Kidney (tissue), 14 donors: Measurements from ENCODE around the gene ID2. TPM values are rescaled to one million over a fixed set of nuclear protein-coding genes. Genes with fewer than 3 reads are reported as not detected.

Source experiments
- DNase-seq, 5 donors: peaks; one replicate each; pipeline ENCODE4 v3.0.0-alpha.2; 2013 to 2020
- FAIRE-seq: peaks from 2 replicates; lab custom pipeline; 2012; peaks lifted over from hg19 to GRCh38; lab: Jason Lieb, UNC
- H3K27ac ChIP-seq, 2 donors: one replicate each; pipeline ENCODE4 v1.7.0; 2013; ENCODE audit warnings: low read depth in 2 of 2, low read length in 2 of 2, inconsistent platforms in 1 of 2
- H3K27me3 ChIP-seq: one replicate; pipeline ENCODE4 v1.7.1; 2013; ENCODE audit warnings: low read length, inconsistent platforms; ENCODE audit not compliant: control insufficient read depth, insufficient read depth
- H3K36me3 ChIP-seq, 3 donors: one replicate each; pipeline versions ENCODE4 v1.7.0 to v1.7.1; 2013; ENCODE audit warnings: low read length in 3 of 3, control low read depth in 1 of 3, inconsistent platforms in 1 of 3; ENCODE audit not compliant: insufficient read depth in 3 of 3, control insufficient read depth in 2 of 3
- H3K4me1 ChIP-seq, 3 donors: one replicate each; pipeline versions ENCODE4 v1.7.0 to v1.7.1; 2013; ENCODE audit warnings: low read length in 3 of 3, inconsistent platforms in 1 of 3, low read depth in 1 of 3; ENCODE audit not compliant: control insufficient read depth in 2 of 3, insufficient read depth in 2 of 3
- H3K4me3 ChIP-seq, 3 donors: one replicate each; pipeline versions ENCODE4 v1.7.0 to v1.8.1; 2013; ENCODE audit warnings: low read length in 3 of 3, control low read depth in 1 of 3, inconsistent platforms in 1 of 3
- H3K9ac ChIP-seq, 3 donors: one replicate each; pipeline versions ENCODE4 v1.7.0 to v1.7.1; 2013; ENCODE audit warnings: low read length in 3 of 3, control low read depth in 1 of 3, inconsistent platforms in 1 of 3
- H3K9me3 ChIP-seq, 3 donors: one replicate each; pipeline versions ENCODE4 v1.7.0 to v1.7.1; 2013; ENCODE audit warnings: low read length in 3 of 3, control low read depth in 1 of 3, inconsistent platforms in 1 of 3; ENCODE audit not compliant: control insufficient read depth in 2 of 3, insufficient read depth in 1 of 3
- CTCF ChIP-seq: IDR thresholded peaks from 3 replicates; pipeline ENCODE4 v1.5.1; 2012; ENCODE audit warnings: mild to moderate bottlenecking, moderate library complexity, borderline replicate concordance; ENCODE audit not compliant: insufficient read depth; ENCODE audit errors: extremely low read depth
- intact Hi-C: fragments of 100-400 bp; cut with DNase I; formaldehyde crosslinking; loops from one replicate; pipeline ENCODE4 v1.11.1; 2022
- polyA plus RNA-seq: library from polyadenylated mRNA; stranded (reverse); fragments of 350-450 nt; fragmentation: Illumina TruSeq; extraction: RNeasy Lipid Tissue Mini Kit (QIAGEN cat#74804); gene quantifications from one replicate; pipeline ENCODE4 v1.2.3, GENCODE V29; 2014; ENCODE audit warnings: low read depth, low replicate concordance; ENCODE audit not compliant: insufficient read depth
- total RNA-seq: library from RNA; stranded (reverse); fragmentation: NEBNext Ultra II Directional; extraction: Animal tissue kit (Norgen Biotek cat#: 25700); gene quantifications from one replicate; pipeline ENCODE4 v1.2.1, GENCODE V29; 2021
- donor health status: control.
- donor health status: control.
- donor health status: control.
- donor health status: control.
- donor health status: control.
- donor health status: DM: yes; HTN: yes; CAD: no.
- donor health status: Normal renal cell carcinoma (clear cell type).

ID2 gene
- total and polyA plus RNA-seq, 2 donors from 2014 or later: 74.6 to 113 TPM

DNA sequence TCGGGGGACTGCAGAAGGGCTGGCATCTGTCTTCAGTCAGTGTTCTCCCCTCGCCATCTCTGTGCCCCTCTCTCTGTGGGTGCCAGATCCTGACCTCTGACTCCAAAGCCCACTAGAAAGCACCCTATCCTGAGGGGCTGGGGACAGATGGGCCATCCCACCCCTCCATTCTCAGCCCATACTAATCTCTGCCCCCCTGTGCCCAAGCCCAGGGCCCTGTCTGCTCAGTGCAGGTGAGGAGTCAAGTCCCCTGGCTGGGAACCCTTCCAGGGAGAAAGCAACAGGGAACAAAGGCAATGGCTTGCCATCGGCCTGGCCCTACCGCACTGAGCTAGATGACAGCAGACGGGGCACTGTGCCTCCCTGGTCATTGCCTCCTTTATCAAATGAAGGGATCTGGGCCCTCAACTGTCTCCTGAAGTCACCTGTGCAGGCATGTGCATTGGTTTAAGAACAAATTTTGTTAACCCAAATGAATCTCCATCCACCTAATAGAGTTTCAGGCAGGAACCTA is 42.7 kb upstream of the ID2 start:
- Histone ChIP-seq H3K27me3 (no peaks in the 10 kb centered on the region), H3K9me3 (no peaks in the 10 kb centered on the region), H3K36me3 (no peaks in the 10 kb centered on the region), H3K27ac (no peak overlapping the region), H3K4me1 (peaks cover 2 to 6% (median 4%) of the 10 kb centered on the region in 3 donors), H3K4me3 (no peak overlapping the region), H3K9ac (no peak overlapping the region)
- TF ChIP-seq CTCF: no peak
- DNase-seq (no peak), FAIRE-seq (no peak)
- intact Hi-C loops: no loop called here

GRCh38 chr2:8640498-8640897 is 41.4 kb upstream of the ID2 start:
- no peak for TF ChIP-seq CTCF
- Histone ChIP-seq H3K9me3 (no peaks in the 10 kb centered on the region), H3K4me1 (peaks cover 0 to 4% (median 2%) of the 10 kb centered on the region in 3 donors), H3K4me3 (no peak overlapping the region), H3K27me3 (no peaks in the 10 kb centered on the region), H3K27ac (no peak overlapping the region), H3K9ac (no peak overlapping the region), H3K36me3 (no peaks in the 10 kb centered on the region)
- FAIRE-seq: no peak
- DNase-seq: no peak
- intact Hi-C loops: no loop called here

DNA sequence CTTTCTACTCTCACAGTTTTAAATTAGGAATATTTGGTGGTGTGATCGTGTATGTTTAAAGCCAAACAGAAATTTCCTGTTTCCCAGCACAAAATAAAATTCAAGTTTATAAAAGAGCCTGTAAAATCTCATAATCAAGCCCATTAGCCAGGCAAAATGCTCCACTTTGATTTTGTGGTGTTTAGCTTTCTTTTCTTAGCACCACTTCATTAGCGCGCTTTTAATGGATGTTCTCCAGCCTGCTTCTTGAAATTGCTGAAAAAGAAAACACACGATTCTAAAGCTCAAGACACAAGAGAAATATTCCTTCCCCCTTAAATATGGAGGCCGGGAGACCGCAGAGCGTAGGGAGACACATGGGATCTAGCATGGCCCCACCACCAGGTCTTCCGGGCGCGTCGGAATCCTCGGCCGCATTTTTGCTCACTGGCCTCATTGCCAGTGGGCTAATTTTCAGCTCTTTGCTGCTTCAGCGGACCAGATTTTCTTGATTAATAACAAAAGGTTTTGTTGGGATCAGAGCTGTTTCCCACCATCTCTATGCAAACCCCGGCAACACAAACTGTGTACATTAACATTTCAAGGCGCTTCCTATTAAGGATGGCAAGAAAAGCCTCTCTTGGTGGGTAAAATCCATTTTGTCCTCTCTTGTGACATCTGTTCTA is 40.4 kb upstream of the ID2 start:
- FAIRE-seq (no peak), DNase-seq (no peak)
- Histone ChIP-seq H3K27ac (no peak overlapping the region), H3K36me3 (no peaks in the 10 kb centered on the region), H3K4me1 (peaks cover 0 to 4% (median 2%) of the 10 kb centered on the region in 3 donors), H3K4me3 (no peak overlapping the region), H3K9me3 (no peaks in the 10 kb centered on the region), H3K27me3 (no peaks in the 10 kb centered on the region), H3K9ac (no peak overlapping the region)
- TF ChIP-seq CTCF: no peak
- intact Hi-C loops: no loop called here
